Measurements from ENCODE around the gene DNAH10. TPM values are rescaled to one million over a fixed set of nuclear protein-coding genes. Genes with fewer than 3 reads are reported as not detected.

The DNAH10 gene
- total RNA-seq, 1 donor from 2014 or later, result 1.0 TPM

DNA sequence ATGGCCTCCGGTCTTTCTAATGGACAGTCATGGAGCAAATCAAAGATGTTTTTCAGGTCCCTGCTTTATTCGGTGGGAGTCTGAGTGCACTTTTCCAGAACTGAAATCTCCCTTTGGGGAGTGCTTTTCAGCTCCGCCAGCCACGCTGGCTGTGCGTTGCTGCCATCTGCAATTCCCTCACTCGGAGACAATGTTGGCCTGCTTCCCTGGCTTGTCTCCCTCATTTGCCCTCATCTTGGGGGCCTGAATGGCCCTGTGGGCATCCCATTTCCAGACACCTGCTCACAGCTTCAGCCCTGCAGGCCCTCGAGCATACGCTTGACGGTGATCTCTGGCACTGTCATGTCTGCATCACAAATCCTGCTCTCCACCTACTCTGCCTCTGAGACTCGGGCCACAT is 106.7 kb downstream of the DNAH10 start:
- TF ChIP-seq, protein P1, sequence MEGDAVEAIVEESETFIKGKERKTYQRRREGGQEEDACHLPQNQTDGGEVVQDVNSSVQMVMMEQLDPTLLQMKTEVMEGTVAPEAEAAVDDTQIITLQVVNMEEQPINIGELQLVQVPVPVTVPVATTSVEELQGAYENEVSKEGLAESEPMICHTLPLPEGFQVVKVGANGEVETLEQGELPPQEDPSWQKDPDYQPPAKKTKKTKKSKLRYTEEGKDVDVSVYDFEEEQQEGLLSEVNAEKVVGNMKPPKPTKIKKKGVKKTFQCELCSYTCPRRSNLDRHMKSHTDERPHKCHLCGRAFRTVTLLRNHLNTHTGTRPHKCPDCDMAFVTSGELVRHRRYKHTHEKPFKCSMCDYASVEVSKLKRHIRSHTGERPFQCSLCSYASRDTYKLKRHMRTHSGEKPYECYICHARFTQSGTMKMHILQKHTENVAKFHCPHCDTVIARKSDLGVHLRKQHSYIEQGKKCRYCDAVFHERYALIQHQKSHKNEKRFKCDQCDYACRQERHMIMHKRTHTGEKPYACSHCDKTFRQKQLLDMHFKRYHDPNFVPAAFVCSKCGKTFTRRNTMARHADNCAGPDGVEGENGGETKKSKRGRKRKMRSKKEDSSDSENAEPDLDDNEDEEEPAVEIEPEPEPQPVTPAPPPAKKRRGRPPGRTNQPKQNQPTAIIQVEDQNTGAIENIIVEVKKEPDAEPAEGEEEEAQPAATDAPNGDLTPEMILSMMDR (IDR thresholded peaks at IDR 0.05; ENCODE audit: unreplicated experiment), result no peak
- H3K4me1 Mint-ChIP-seq (ENCODE audit: low read depth), result no peaks in the 10 kb centered on the region
- peaks cover 37% of the 10 kb centered on the region for H3K27me3 Mint-ChIP-seq
- H3K9me3 Mint-ChIP-seq (ENCODE audit: low read depth), result no peaks in the 10 kb centered on the region
- no peak overlapping the region for H3K4me3 Mint-ChIP-seq (ENCODE audit: low read depth)
- H3K36me3 Mint-ChIP-seq (ENCODE audit: insufficient read depth), result no peaks in the 10 kb centered on the region
- H3K27ac Mint-ChIP-seq, result no peak overlapping the region
- no peak for DNase-seq (ENCODE audit: low spot score, unreplicated experiment)

DNA sequence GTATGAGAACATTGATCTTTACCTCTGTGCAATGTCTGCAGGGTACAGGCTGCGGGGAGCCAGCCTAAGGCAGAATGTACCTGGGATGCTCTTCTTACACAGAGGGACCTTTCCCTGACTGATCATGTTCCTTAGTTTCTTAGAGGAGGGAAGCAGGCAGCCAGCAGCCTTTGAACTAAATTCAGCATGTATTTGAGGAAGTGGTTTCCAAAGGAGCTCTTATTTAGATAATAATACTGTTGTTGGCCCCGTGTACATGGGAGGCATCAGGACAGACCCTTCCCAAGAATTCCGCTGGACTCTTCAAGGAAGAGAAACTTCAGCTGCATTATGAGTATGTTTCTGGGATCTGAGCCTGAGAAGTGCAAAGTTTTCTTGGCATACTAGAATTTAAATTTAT is 111.7 kb downstream of the DNAH10 start:
- Mint-ChIP-seq H3K27me3 (peaks cover 35% of the 10 kb centered on the region), H3K27ac (no peak overlapping the region), H3K4me1 (ENCODE audit: low read depth) (no peaks in the 10 kb centered on the region), H3K4me3 (ENCODE audit: low read depth) (no peak overlapping the region), H3K9me3 (ENCODE audit: low read depth) (peaks cover 3% of the 10 kb centered on the region), H3K36me3 (ENCODE audit: insufficient read depth) (no peaks in the 10 kb centered on the region)
- TF ChIP-seq, protein P1 (IDR thresholded peaks at IDR 0.05; ENCODE audit: unreplicated experiment), result no peak
- DNase-seq (ENCODE audit: low spot score, unreplicated experiment), result no peak

DNA sequence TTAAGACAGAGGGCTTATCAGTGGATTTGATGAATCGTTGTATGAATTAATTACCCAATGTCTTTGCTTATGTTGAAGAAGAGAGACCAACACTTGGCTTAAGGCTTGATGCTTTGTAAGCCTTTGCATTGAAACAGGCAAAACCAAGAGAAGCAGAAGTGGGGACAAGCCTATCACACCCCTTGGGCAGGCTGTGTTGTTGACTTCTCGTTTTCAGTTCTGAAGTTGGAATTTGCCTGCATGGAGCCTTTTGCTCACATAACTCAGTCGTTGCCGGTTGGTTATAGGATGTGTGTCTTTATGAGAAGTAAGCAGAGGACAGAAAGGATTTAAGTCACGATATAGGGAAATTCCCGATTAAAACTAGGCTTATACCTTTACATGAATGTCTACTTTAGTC is 115.9 kb downstream of the DNAH10 start:
- TF ChIP-seq, protein P1 (IDR thresholded peaks at IDR 0.05; ENCODE audit: unreplicated experiment), result no peak
- H3K27ac Mint-ChIP-seq, result no peak overlapping the region
- H3K4me3 Mint-ChIP-seq (ENCODE audit: low read depth), result no peak overlapping the region
- H3K4me1 Mint-ChIP-seq (ENCODE audit: low read depth), result no peaks in the 10 kb centered on the region
- H3K27me3 Mint-ChIP-seq, result peaks cover 21% of the 10 kb centered on the region
- peaks cover 3% of the 10 kb centered on the region for H3K9me3 Mint-ChIP-seq (ENCODE audit: low read depth)
- H3K36me3 Mint-ChIP-seq (ENCODE audit: insufficient read depth), result no peaks in the 10 kb centered on the region
- DNase-seq (ENCODE audit: low spot score, unreplicated experiment), result no peak

DNA sequence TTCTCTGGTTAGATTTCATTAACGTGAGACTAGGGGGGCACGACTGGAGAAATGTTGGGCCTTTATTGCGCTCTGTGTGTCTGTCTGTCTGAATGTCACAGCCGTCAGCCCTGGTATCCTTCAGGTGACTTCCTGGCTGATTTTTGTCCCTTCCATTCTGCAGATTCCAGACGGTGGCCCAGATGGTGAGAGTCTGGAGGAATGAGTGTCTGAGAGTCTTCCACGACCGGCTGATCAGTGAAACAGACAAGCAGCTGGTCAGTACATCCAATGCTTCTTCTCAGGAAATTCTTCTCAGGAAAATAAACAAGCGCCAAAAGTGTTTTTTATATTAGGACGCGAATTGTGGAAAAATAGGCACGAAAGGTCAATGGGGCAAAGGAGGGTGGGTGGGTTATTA is 117.0 kb downstream of the DNAH10 start:
- no peak overlapping the region for H3K27ac Mint-ChIP-seq
- TF ChIP-seq, protein P1 (IDR thresholded peaks at IDR 0.05; ENCODE audit: unreplicated experiment), result no peak
- no peak for DNase-seq (ENCODE audit: low spot score, unreplicated experiment)
- no peaks in the 10 kb centered on the region for H3K36me3 Mint-ChIP-seq (ENCODE audit: insufficient read depth)
- H3K27me3 Mint-ChIP-seq, result peaks cover 19% of the 10 kb centered on the region
- H3K4me3 Mint-ChIP-seq (ENCODE audit: low read depth), result no peak overlapping the region
- no peaks in the 10 kb centered on the region for H3K4me1 Mint-ChIP-seq (ENCODE audit: low read depth)
- peaks cover 3% of the 10 kb centered on the region for H3K9me3 Mint-ChIP-seq (ENCODE audit: low read depth)

DNA sequence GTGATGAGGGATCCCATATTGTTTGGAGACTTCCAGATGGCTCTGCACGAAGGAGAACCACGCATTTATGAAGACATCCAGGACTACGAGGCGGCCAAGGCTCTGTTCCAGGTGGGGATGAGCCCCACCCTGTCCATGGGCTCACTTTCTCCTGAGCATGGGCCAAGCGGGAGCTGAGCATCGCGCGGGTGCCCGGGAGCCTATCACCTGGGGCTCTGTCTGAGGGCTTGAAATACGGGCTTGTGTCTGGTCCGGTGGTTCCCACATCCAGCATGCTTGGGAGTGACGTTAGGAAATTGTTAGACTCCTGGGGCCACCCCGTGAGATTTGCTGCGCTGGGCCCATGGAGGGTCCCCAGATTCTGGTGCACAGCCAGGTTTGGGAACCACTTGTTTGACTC is 117.6 kb downstream of the DNAH10 start:
- TF ChIP-seq, protein P1 (IDR thresholded peaks at IDR 0.05; ENCODE audit: unreplicated experiment), result no peak
- H3K36me3 Mint-ChIP-seq (ENCODE audit: insufficient read depth), result no peaks in the 10 kb centered on the region
- H3K27me3 Mint-ChIP-seq, result peaks cover 13% of the 10 kb centered on the region

More for the DNA sequence above, 117.6 kb downstream of the DNAH10 start:
- no peak for DNase-seq (ENCODE audit: low spot score, unreplicated experiment)
- Mint-ChIP-seq H3K4me3 (ENCODE audit: low read depth) (no peak overlapping the region), H3K9me3 (ENCODE audit: low read depth) (no peaks in the 10 kb centered on the region), H3K4me1 (ENCODE audit: low read depth) (no peaks in the 10 kb centered on the region), H3K27ac (no peak overlapping the region)

Data from progenitor cell of endocrine pancreas (in vitro differentiated cells).